Stomach (tissue), 4 donors: Measurements from ENCODE around the gene SYT14.

Experiments
- CTCF ChIP-seq, 7 experiments: fragments of 450-650 bp in 4 of 7; fragments of 200-600 bp in 3 of 7; sonication (generic) in 3 of 7; IDR thresholded peaks; one replicate each; pipeline ENCODE4 v1.5.1; 2016 to 2019; ENCODE audit warnings: antibody characterized with exemption in 7 of 7, control low read depth in 2 of 7, mild to moderate bottlenecking in 1 of 7
- POLR2AphosphoS5 ChIP-seq, 3 donors: sonication (generic); formaldehyde crosslinking; IDR thresholded peaks; one replicate each; pipeline ENCODE4 v1.6.1; 2016; ENCODE audit warnings: antibody characterized with exemption in 3 of 3

GRCh38 chr1:210129092-210129491 is 191.1 kb downstream of the SYT14 start:
- TF ChIP-seq CTCF (IDR thresholded peaks at IDR 0.05) (no peak), POLR2AphosphoS5 (IDR thresholded peaks at IDR 0.05) (no peak)
